GM19035 (cell line): ENCODE measurements around the gene CHKA.

Source experiments
- ATAC-seq: cut with Tn5 transposase; IDR thresholded peaks from one replicate; pipeline ENCODE4 v1.9.1; 2021; ENCODE audit not compliant: unreplicated experiment

Gene CHKA

DNA sequence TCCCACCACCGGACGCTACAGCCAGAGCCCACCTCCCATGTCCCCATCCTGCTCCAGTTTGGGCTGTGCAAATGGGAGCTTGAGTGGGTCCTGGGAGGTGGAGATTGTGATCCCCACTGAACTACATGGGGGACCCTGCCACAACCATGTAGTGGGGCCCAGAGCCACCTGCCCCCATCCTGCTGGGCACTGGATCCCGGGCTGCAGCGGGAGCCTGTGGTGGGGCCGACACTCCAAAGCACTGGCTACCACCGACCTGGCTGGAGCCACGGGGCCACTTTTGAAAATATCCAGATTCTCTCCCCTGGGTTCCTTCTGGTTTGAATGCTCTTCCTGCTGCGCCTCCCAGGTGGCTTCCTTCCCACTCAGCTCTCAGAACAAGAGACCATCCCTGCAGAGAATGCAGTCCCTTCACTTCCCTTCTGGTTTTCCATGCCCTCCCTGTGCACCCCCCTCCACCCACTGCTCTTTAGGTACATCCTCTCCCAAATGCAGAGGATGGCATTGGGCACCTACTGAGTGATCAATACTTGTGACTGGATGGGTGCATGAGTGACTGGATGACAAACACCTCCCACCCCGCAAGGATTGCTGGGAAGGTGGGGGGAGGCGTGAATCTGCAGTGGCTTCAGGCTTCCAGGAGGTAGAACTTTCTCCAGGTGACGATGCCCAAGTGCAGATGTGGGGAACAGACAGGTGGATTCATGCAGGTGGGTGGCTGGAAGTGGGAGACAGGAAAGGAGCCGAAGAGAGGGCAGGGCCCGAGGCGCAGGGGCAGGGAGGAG, 116.4 kb downstream of the CHKA start:
- no peak for ATAC-seq

DNA sequence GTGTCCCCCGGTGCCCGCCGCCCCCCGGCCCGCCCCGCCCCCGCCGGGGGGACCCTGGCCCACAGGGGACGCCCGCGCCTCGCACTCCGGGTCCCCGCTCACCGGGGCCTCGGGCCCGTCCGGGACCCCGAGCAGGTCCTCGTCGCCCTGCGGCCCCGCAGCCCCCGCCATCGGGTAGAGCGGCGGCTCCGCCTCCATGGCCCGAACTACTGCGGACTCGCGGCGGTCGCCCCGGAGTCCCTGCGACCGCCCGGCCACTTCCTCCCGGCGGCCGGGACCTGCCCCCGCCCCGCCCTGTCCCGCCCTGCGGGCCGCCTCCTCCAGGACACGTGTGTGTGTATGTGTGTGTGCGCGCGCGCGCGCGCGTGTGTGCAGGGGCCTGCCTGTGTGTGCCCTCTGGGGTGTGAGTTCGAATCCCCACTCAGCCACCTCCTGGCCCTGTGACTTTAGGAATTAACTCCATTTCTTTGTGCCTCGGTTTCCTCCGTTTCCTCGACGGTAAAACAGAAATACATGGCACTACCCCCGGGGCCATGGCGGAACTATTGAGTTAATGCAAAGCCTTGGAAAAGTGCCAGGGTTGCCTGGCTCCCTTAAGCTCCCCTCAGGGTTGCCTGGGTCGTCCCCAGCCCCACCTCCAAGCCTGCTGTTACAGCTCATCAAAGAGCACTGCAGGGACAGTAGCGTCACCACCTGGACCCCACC, 117.2 kb downstream of the CHKA start, which contains the start of gene UNC93B1:
Gene UNC93B1 (minus strand): TSS at position 252 of the 705 bp plus-strand sequence. CDS start 54 bp downstream, at position 198.
- peak; percentile 65 for ATAC-seq

DNA sequence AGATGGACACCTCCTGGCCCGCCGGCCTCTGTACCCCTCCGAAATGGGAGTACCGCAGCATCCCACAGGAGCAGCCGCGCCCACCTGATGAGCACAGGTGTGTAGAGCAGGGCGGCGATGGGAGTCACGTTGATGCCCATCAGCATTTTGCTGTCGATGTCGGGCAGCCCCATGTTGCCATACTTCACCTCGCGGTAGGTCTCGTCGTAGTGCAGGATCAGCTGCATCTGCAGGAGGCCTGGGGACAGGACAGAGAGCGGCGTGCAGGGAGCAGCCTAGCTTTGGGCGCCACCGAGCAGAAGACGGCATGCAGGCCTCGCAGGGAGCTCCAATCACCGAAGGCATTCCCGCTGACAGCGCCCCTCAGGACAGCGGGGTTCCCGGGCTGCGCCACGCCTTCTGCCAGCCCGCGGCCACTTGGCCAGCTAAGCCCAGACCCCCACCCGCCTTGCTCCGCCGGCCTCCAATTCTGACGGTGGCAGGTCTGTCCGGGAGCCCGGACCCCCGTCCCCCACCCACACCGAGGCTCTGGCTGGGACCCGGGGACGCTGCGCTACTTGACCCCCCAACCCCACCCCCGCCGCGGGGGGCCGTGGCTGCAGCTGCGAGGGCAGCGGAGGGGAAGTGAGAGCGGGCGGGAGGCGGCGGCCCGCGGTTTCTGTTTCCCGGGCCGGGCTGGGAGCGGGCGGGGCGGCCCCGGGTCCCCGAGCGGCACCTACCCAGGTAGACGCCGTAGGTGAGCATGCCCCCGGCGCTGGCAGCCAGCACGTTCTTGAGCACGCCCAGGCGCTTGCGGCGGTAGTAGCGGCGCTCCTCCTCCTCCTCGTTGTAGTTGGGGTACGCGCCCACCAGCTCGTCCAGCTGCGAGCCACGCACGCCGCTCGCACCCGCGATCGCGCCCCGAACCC, 118.0 kb downstream of the CHKA start:
- ATAC-seq = peak; percentile 50
